C4-2B (cell line): ENCODE data around the gene ST6GALNAC3.

Experiments used
- CTCF ChIP-seq: fragments of 450-650 bp; conservative IDR thresholded peaks from 2 replicates; pipeline ENCODE4 v1.5.1; 2017; ENCODE audit warnings: mild to moderate bottlenecking
- ZFX ChIP-seq: fragments of 450-650 bp; IDR thresholded peaks from 2 replicates; pipeline ENCODE4 v1.6.1; 2017

- TF ChIP-seq CTCF (no peak), ZFX (no peak)
Measured at GRCh38 chr1:76547916-76548315, 473.4 kb downstream of the ST6GALNAC3 start.
